Measurements from ENCODE around the gene PTPRN2.

The PTPRN2 gene

GRCh38 chr7:158369866-158370265, 217.8 kb downstream of the PTPRN2 start:
- no peak overlapping the region for H3K4me3 ChIP-seq (ENCODE audit: low read depth, low read length)
- DNase-seq (ENCODE audit: low read depth) = no peak

GRCh38 chr7:158369290-158369689, 218.3 kb downstream of the PTPRN2 start:
- TF ChIP-seq CTCF (IDR thresholded peaks at IDR 0.05; ENCODE audit: low read depth, low read length) = no peak
- TF ChIP-seq POLR2A (IDR thresholded peaks at IDR 0.05; ENCODE audit: extremely low read depth, insufficient read length) = no peak
- no peak for TF ChIP-seq MYC (IDR thresholded peaks at IDR 0.05; ENCODE audit: low read depth, low read length)
- TF ChIP-seq MAX (IDR thresholded peaks at IDR 0.05; ENCODE audit: low read depth, low read length) = no peak
- H3K4me3 ChIP-seq (ENCODE audit: low read depth, low read length) = no peak overlapping the region
- no peak for DNase-seq (ENCODE audit: low read depth)

More at GRCh38 chr7:158369866-158370265, 217.8 kb downstream of the PTPRN2 start:
- TF ChIP-seq CTCF (IDR thresholded peaks at IDR 0.05; ENCODE audit: low read depth, low read length) (no peak), POLR2A (IDR thresholded peaks at IDR 0.05; ENCODE audit: extremely low read depth, insufficient read length) (no peak), MYC (IDR thresholded peaks at IDR 0.05; ENCODE audit: low read depth, low read length) (no peak), MAX (IDR thresholded peaks at IDR 0.05; ENCODE audit: low read depth, low read length) (no peak)

GRCh38 chr7:158368449-158368848, 219.2 kb downstream of the PTPRN2 start:
- TF ChIP-seq MAX (IDR thresholded peaks at IDR 0.05; ENCODE audit: low read depth, low read length) = no peak
- no peak for TF ChIP-seq CTCF (IDR thresholded peaks at IDR 0.05; ENCODE audit: low read depth, low read length)
- TF ChIP-seq POLR2A (IDR thresholded peaks at IDR 0.05; ENCODE audit: extremely low read depth, insufficient read length) = no peak
- no peak for TF ChIP-seq MYC (IDR thresholded peaks at IDR 0.05; ENCODE audit: low read depth, low read length)
- no peak for DNase-seq (ENCODE audit: low read depth)
- no peak overlapping the region for H3K4me3 ChIP-seq (ENCODE audit: low read depth, low read length)

GRCh38 chr7:158367634-158367982, 220.0 kb downstream of the PTPRN2 start:
- DNase-seq (ENCODE audit: low read depth) = no peak
- TF ChIP-seq POLR2A (IDR thresholded peaks at IDR 0.05; ENCODE audit: extremely low read depth, insufficient read length) (no peak), CTCF (IDR thresholded peaks at IDR 0.05; ENCODE audit: low read depth, low read length) (no peak), MYC (IDR thresholded peaks at IDR 0.05; ENCODE audit: low read depth, low read length) (no peak), MAX (IDR thresholded peaks at IDR 0.05; ENCODE audit: low read depth, low read length) (no peak)
- no peak overlapping the region for H3K4me3 ChIP-seq (ENCODE audit: low read depth, low read length)

GRCh38 chr7:158366916-158367633, 220.5 kb downstream of the PTPRN2 start:
- no peak for DNase-seq (ENCODE audit: low read depth)
- H3K4me3 ChIP-seq (ENCODE audit: low read depth, low read length) = no peak overlapping the region
- TF ChIP-seq MAX (IDR thresholded peaks at IDR 0.05; ENCODE audit: low read depth, low read length) = no peak
- TF ChIP-seq MYC (IDR thresholded peaks at IDR 0.05; ENCODE audit: low read depth, low read length) = no peak
- no peak for TF ChIP-seq CTCF (IDR thresholded peaks at IDR 0.05; ENCODE audit: low read depth, low read length)
- TF ChIP-seq POLR2A (IDR thresholded peaks at IDR 0.05; ENCODE audit: extremely low read depth, insufficient read length) = no peak
